A172 (cell line): Measurements from ENCODE around the gene CLPTM1. TPM values are rescaled to one million over a fixed set of nuclear protein-coding genes. Genes with fewer than 3 reads are reported as not detected.
"Not testable (repeated sequence)": the region's sequence is repeated elsewhere in the genome, so short reads cannot be mapped to it uniquely, and the experiment has no call there.

Source experiments
- DNase-seq: peaks from one replicate; pipeline ENCODE4 v3.0.0-alpha.2; 2015; ENCODE audit warnings: low spot score
- total RNA-seq: library from RNA; depleted of rRNA; stranded (reverse); fragments of >200 nt; shearing (Covaris generic); gene quantifications from 2 replicates; pipeline ENCODE4 v1.2.3, GENCODE V29; 2014

Gene CLPTM1
- total RNA-seq, 1 experiment from 2014 or later, result 28.1 TPM

DNA sequence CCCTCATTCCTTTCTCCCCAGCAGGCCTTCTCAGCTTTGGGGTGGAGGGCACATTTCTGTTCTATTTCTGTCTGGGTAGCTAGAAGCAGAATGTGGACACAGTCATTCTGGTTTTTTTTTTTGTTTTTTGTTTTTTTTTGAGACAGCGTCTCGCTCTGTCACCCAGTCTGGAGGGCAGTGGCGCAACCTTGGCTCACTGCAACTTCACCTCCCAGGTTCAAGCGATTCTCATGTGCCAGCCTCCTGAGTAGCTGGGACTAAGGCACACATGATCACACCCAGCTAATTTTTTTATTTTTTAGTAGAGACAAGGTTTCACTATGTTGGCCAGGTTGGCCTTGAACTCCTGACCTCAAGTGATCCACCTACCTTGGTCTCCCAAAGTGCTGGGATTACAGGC is 20.3 kb downstream of the CLPTM1 start:
- no peak for DNase-seq

DNA sequence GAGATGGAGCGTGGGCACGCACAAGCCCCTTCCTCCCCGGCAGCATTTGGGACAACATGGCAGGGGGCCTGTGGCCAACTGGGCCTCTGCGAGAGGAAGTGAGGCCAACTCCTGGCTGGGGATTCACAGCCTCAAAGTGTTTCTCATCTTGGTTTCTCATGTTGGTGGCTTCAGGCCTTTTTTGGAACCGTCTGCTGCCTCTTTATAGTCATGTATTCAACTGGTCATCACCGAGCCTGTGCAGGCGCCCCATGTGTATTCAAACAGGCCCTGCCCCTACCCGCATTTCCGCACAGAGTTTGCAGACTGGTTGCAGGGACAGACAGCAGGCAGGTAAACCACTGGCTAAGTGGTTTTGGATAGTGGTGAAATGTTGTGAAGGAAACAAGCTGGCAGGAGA is 28.8 kb downstream of the CLPTM1 start:
- no peak for DNase-seq

DNA sequence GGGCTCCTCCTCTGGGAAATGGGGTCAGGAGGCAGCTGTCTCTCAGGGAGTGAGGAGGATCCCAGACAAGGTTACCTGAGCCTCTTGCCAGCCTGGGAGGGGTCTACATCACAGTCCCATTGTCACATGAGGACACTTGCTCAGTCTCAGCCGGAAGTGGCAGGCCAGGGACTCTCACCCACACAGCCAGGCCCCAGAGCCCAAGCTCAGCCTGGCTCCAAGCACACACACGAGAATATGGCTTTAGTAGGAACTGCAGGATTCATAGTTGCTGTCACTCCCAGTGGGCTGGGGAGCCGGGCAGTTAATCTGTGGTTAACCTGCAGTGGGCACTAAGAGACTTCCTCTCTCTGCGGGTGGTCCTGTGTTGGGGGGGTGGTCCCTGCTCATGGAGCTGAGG is 30.3 kb downstream of the CLPTM1 start:
- no peak for DNase-seq

DNA sequence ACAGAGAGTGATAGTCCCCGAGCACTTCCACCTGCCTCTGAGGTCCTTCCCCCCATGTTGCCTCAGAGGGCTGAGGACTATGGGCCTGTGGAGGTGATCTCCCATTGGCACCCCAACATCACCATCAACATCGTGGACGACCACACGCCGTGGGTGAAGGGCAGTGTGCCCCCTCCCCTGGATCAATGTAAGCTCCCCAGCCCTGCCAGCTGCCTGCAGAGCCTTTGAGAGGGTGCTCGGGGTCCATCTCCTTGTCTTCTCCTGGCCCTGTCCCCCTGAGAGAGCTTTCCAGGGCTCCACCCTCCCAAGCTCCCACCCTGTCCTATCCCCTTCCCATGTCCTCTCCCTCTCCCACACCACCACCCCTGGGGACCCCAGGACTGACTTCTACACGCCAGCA is 31.2 kb downstream of the CLPTM1 start:
- no peak for DNase-seq

DNA sequence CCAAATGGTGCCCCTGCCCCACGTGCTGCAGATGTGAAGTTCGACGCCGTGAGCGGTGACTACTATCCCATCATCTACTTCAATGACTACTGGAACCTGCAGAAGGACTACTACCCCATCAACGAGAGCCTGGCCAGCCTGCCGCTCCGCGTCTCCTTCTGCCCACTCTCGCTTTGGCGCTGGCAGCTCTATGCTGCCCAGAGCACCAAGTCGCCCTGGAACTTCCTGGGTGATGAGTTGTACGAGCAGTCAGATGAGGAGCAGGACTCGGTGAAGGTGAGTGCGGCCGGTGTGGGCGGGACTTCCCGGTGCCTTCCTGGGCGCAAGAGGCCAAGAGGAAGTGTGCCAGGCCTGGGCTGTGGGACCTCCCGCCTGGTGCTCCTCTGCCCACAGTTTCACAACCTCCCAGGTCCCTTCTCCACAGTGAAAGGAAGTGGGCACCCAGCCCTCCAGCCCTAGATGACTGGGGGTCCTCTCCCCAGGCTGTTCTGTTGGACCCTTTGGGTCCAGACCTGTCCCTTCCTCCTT is 32.0 kb downstream of the CLPTM1 start:
- no peak for DNase-seq

DNA sequence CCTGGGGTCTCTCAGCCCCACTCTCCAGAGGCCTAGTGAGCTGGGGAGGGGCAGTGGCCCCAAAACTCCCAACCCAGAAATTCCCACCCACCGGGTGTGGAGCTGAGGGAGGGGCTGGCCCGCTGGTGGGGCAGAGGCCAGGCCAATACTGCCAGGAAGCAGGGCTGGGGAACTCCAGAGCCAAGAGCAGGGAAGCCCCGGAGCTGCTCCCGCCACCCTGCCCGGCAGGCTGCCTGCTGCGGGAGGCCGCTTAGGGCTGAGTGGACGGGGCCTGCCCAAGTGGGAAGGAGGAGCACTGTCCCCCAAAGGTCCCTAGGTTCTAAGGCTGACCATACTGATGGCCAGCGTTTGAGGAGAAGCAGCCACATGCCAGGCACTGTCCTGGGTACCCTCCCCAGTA is 33.1 kb downstream of the CLPTM1 start:
- no peak for DNase-seq

DNA sequence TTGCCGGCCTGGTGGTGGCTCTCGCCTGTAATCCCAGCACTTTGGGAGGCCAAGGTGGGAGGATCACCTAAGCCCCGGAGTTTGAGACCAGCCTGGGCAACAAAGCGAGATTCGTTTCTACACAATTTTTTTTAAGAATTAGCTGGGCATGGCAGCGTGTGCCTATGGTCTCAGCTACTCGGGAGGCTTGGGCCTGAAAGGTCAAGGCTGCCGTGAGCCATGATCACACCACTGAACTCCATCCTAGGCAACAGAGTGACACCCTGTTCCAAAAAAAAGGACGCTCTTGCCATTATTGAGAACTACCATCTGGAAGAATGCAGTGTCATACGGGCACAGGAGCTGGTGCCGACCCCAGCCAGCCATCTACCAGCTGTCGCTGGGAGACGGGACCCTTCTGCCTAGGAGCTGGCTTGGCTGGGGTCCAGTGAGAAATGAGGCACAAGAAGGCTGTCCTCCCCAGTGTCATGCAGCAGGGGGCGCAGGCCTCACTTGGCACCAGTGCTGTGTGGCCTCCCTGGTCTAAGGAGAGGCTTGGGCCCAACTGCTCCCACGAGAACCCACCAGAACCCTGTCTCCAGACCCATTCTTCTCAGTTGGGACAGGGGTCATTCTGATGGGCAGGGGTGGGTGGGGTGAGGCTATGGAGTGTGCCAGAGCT is 33.8 kb downstream of the CLPTM1 start:
- DNase-seq, result no peak

DNA sequence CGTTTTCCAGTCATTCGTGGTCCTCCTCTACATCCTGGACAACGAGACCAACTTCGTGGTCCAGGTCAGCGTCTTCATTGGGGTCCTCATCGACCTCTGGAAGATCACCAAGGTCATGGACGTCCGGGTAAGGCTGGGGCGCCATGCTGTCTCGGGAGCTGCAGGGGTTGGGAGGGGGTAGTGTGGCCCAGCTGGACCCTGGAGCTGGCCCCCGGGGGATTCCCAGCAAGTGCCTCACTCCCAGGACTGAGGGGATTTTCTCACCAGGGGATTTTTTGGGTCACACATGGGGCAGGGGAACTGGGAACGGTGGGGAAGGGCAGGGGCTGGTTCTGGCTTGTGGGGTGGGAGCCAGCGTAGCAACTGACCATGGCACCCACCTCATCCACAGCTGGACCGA is 35.3 kb downstream of the CLPTM1 start:
- DNase-seq, result no peak

DNA sequence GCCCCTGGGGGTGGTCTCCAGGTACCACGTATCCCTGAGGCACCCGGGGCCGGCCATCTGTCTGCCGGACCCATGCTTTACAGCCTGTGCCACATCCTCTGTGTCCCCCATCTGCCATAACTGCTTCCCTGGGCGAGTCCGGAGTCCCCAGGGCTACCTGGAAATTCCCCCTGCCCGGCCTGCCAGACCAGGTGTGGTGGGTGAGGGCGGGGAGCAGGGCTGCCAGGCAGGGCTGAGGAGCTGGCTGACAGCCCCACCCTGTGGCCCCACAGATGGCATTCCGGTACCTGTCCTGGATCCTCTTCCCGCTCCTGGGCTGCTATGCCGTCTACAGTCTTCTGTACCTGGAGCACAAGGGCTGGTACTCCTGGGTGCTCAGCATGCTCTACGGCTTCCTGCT is 35.8 kb downstream of the CLPTM1 start:
- DNase-seq, result no peak

DNA sequence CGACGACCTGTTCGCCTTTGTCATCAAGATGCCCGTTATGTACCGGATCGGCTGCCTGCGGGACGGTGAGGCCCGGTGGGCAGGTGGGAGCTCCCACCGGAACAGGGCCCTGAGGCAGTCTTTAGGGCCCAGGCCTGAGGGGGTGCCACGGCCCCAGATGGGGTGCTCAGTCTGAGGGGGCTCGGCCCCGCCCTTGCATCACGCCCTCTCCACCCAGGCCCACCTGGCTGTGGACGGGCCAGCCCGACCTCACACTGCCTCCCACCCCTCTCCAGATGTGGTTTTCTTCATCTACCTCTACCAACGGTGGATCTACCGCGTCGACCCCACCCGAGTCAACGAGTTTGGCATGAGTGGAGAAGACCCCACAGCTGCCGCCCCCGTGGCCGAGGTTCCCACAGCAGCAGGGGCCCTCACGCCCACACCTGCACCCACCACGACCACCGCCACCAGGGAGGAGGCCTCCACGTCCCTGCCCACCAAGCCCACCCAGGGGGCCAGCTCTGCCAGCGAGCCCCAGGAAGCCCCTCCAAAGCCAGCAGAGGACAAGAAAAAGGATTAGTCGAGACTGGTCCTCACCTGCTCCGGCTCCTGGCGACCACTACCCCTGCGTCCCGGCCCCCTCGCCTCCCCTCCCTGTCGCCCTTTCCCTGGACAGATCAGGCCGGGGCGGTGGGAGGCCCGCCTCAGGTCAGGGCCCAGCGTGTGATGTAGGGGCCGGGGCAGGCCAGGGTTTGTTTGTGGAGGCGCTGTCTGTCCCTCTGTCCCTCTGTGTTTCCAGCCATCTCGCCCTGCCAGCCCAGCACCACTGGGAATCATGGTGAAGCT is 37.4 kb downstream of the CLPTM1 start:
- DNase-seq, result no peak

DNA sequence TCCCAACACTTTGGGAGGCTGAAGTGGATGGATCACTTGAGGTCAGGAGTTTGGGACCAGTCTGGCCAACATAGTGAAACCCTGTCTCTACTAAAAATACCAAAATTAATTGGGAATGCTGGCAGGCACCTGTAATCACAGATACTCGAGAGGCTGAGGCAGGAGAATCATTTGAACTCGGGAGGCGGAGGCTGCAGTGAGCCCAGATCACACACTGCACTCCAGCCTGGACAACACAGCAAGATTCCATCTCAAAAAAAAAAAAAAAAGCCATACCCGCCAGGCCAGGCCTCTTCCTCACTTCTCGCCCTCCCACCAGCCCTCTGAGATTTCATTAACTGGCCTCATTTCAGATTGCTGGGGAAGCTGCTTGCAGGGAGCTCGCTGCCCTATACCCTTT is 38.3 kb downstream of the CLPTM1 start:
- DNase-seq, result no peak

DNA sequence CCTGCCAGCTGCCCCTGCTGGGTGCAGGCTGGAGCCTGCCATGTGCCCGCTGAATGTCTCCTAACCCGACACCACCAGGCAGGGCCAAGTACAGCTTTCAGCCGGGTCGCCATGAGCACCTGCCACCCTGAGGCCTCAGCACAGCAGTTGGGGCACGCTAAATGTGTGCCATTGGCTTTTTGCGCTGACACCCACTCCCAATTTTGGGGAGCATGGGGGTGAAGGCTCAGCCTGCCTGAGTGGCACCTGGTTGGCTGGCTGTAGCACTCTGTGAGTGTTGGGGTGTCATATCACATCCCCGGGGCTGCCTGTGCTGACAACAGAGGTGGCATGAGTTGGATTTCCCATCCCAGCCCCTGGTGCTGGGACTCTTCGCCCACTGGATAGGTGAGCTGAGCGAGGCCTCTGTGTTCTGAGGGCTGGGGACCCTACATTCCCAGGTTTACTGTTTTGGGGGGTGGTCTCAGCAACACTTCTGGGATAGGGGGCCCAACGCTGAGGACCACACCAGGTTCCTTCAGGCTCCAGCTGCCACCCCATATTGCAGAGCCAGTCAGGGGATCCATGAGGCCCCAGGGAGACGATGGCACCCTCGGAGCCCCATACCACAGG is 38.9 kb downstream of the CLPTM1 start:
- DNase-seq, result no peak

DNA sequence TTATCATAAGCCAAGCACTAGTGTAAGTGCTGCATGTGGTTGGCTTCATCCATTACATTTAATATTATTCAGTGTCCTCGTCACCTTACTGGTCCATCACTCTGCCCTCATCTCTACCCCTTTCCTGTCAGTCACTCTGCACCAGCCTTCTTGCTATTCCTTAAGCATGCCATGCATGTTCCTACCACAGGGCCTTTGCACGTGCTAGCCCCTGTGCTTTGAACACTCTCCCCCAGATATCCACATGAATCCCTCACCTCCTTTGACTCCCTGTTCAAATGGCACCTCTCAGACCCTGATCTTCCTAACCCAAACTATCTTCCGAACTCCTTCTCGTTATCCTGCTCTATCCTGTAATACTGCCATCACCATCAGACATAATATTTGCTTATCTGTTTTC is 42.8 kb downstream of the CLPTM1 start:
- no peak for DNase-seq

DNA sequence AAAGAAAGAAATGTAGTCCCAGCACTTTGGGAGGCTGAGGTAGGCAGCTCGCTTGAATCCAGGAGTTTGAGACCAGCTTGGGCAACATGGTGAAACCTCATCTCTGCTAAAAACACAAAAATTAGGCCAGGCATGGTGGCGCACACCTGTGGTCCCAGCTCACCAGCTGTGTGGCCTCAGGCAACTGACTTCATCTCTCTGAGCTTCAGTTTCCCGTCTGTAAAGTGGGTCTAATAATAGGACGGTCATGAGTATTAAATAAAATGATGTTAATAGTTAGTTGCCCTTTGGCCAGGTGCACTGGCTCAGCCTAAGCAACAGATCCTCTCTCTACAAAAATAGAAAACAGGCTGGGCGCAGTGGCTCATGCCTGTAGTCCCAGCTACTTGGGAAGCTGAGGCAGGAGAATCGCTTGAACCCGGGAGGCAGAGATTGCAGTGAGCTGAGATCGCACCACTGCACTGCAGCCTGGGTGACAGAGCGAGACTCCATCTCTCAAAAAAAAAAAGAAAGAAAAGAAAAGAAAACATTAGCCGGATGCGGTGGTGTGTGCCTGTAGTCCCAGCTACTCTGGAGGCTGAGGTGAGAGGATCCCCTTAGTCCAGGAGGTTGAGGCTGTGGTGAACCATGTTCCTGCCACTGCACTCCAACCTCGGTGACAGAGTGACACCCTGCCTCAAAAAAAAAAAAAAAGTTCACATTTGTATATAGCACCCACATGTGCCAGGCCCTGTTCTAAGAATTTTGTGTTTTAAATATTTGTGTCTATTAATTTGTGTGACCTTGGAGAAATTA is 44.1 kb downstream of the CLPTM1 start:
- DNase-seq, result not testable (repeated sequence)

DNA sequence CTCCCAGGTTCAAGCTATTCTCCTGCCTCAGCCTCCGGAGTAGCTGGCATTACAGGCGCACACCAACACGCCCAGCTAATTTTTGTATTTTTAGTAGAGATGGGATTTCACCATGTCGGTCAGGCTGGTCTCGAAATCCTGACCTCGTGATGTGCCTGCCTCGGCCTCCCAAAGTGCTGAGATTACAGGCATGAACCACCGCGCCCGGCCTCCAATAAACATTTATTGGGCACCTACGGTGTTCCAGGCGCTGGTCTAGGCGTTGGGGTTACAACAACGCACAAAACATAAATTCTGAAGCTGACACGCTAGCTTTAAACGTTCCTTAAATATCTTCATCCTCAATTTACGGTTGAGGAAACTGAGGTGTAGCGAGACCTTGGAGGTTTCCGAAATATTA is 45.5 kb downstream of the CLPTM1 start:
- not testable (repeated sequence) for DNase-seq

DNA sequence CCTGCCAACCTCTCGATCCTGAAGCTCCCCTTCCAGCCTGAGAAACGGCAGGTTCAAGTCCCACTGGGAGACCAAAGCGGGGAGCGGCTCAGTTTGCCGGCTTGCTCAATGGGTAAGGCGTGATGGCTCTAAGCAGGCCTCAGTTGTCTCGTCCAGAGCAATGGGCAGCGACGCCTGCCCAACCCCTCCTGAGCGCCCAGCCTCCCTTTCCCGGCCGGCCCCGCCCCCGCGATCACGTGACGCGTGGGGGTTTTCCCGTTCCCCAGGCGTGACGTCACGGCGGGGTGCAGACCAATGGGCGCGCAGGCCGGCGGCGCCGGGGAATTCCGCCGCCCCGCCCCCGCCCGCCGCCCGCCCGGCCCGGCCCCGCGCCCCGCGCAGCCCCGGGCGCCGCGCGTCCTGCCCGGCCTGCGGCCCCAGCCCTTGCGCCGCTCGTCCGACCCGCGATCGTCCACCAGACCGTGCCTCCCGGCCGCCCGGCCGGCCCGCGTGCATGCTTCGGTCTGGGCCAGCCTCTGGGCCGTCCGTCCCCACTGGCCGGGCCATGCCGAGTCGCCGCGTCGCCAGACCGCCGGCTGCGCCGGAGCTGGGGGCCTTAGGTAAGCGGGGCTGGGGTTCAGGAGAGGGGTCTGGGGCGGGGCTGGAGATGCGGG is 46.0 kb downstream of the CLPTM1 start, which contains the start of gene RELB:
RELB (plus strand) TSS at position 378 of the 653 bp plus-strand sequence; CDS start at position 494, 116 bp downstream.
- DNase-seq, result peak; percentile 50

DNA sequence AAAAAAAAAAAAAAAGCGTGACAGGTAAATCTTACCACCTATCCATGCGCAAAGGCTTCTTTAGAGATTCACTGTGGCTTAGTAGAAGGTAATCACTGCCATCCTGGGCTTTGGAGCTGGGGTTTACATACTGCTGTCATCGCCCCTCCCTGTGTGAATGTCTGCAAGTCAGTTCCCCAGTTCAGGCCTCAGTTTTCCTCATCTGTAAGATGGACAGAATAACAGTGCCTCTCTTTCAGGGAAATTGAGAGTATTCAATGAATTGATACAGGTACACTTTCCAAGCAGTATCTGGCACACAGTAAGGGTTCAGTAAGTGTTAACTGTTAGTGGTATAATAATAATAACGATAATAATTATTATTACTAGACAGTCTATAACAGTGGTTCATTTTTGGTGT is 48.3 kb downstream of the CLPTM1 start:
- no peak for DNase-seq

DNA sequence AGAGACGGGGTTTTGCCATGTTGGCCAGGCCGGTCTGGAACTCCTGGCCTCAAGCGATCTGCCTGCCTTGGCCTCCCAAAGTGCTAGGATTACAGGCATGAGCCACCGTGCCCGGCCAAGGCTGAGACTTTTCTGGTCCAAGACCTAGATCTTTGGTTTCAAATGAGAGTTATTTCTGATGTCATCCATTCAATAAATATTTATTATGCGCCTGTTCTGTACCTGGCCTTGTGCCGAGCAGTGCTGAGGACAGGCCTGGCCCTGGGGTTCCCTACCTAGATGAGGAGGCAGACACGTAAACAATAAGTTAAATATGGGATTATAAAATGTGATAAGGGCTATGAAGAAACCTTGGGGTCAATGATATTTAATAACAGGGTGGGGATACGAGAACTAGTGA is 50.6 kb downstream of the CLPTM1 start:
- no peak for DNase-seq

DNA sequence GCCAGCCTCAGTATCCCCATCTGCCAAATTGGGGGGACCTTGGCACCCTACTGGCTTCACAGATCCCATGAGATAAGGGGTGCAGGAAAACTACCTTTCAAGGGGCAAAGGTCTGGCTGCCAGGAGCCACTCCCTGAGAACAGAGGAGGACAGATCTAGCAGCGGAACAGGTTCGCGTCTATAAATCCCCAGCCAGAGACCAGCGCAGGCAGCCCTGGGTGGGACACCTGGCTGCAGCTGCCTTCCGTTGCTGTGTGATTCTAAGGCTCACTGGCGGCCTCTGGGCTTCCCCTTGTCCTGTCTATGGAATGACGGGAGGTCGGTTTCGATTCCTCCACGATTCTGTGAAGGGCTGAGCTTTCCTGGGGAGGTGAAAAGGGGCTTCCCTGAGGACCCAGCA is 53.4 kb downstream of the CLPTM1 start:
- no peak for DNase-seq

DNA sequence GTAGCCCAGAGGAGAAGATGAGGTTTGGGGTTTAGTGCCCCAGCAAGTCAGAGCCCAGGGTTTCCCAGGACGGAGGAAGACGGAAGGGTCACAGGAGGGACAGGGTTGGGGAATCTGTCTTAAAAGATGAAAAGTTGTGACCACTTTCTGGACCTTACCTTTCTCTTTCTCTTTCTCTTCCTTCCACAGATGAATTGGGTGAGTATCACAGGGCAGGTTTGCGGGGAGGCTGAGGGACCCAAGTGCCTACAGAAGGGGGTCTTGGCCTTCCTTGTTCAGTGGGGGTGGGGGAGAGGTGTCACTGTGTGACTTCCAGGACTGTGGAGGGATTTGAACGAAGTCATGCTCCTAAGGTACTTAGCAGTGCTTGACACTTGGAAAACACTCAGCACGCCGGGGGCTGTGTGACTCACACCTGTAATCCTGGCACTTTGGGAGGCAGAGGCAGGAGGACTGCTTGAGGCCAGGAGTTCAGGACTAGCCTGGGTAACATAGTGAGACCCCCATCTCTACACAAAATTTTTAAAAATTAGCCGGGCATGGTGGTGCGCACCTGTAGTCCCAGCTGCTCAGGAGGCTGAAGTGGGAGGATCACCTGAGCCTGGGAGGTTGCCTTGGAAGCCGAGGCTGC is 54.6 kb downstream of the CLPTM1 start:
- DNase-seq, result no peak

DNA sequence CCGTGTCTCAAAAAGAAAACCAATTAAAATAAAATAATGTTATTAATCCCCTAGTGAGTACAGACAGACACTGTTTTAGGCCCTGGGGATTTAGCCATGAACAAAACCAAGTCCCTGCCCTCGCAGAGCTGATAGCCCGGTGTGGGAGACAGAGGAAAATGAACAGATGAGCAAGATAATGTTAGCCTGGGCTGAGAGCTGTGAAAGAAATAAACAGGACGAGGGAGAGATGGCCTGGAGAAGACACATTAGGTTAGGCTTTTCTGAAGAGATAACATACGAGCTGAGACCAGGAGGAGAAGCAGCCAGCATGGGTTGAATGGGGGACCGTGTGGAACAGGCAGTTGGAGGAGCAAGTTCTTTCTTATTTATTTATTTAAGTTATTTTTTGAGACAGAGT is 55.1 kb downstream of the CLPTM1 start:
- DNase-seq, result no peak
